GM12874 (cell line): ENCODE measurements around the gene SLC25A20.

Source experiments
- CTCF ChIP-seq: IDR thresholded peaks from 2 replicates; pipeline ENCODE4 v1.5.1; 2011; ENCODE audit warnings: low read depth, mild to moderate bottlenecking, control low read depth, low read length, moderate library complexity; ENCODE audit not compliant: insufficient read depth

Gene SLC25A20

GRCh38 chr3:48894516-48894915, 4.2 kb downstream of the SLC25A20 start:
- TF ChIP-seq CTCF: no peak

GRCh38 chr3:48891606-48892005, 7.1 kb downstream of the SLC25A20 start:
- TF ChIP-seq CTCF: no peak

GRCh38 chr3:48885753-48886152, 12.9 kb downstream of the SLC25A20 start:
- TF ChIP-seq CTCF: no peak

GRCh38 chr3:48881652-48882114, 17.0 kb downstream of the SLC25A20 start:
- no peak for TF ChIP-seq CTCF

GRCh38 chr3:48881006-48881405, 17.7 kb downstream of the SLC25A20 start:
- no peak for TF ChIP-seq CTCF

- TF ChIP-seq CTCF: no peak
Observed at GRCh38 chr3:48879994-48880377, 18.7 kb downstream of the SLC25A20 start.

GRCh38 chr3:48879307-48879993, 19.2 kb downstream of the SLC25A20 start:
- TF ChIP-seq CTCF: no peak
